ENCODE measurements around the gene ROMO1. TPM values are rescaled to one million over a fixed set of nuclear protein-coding genes. Genes with fewer than 3 reads are reported as not detected.
"Not testable (repeated sequence)": the region's sequence is repeated elsewhere in the genome, so short reads cannot be mapped to it uniquely, and the experiment has no call there.

ROMO1 gene
- total and polyA plus RNA-seq, 11 donors: 120 to 591 (median 177) TPM

DNA sequence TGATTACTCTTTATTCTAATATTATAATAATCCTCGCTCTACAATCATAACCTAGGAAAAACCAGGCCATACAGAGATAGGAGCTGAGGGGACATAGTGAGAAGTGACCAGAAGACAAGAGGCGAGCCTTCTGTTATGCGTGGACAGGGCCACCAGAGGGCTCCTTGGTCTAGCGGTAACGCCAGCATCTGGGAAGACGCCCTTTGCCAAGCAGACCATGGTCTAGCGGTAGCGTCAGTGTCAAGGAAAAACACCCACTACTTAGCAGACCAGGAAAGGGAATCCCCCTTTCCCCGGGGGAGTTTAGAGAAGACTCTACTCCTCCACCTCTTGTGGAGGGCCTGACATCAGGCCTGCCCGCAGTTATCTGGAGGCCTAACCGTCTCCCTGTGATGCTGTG is 12.3 kb upstream of the ROMO1 start:
- peaks cover 0 to 86% (median 73%) of the 10 kb centered on the region in 9 donors for H3K36me3 ChIP-seq
- H3K27ac ChIP-seq; H3K9me3 ChIP-seq; intact Hi-C loops (cut with DNase I); H3K27me3 ChIP-seq; H3K4me3 ChIP-seq; H3K4me1 ChIP-seq; DNase-seq; ATAC-seq: not testable (repeated sequence)
- WGBS, 4 donors: 90 to 93% (median 92%) methylated on average over 11 of the region's 11 CpGs
- TF ChIP-seq, protein P1, sequence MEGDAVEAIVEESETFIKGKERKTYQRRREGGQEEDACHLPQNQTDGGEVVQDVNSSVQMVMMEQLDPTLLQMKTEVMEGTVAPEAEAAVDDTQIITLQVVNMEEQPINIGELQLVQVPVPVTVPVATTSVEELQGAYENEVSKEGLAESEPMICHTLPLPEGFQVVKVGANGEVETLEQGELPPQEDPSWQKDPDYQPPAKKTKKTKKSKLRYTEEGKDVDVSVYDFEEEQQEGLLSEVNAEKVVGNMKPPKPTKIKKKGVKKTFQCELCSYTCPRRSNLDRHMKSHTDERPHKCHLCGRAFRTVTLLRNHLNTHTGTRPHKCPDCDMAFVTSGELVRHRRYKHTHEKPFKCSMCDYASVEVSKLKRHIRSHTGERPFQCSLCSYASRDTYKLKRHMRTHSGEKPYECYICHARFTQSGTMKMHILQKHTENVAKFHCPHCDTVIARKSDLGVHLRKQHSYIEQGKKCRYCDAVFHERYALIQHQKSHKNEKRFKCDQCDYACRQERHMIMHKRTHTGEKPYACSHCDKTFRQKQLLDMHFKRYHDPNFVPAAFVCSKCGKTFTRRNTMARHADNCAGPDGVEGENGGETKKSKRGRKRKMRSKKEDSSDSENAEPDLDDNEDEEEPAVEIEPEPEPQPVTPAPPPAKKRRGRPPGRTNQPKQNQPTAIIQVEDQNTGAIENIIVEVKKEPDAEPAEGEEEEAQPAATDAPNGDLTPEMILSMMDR (IDR thresholded peaks at IDR 0.05): peak in 4 of 12 donors; percentile 8 to 22 (median 14)

DNA sequence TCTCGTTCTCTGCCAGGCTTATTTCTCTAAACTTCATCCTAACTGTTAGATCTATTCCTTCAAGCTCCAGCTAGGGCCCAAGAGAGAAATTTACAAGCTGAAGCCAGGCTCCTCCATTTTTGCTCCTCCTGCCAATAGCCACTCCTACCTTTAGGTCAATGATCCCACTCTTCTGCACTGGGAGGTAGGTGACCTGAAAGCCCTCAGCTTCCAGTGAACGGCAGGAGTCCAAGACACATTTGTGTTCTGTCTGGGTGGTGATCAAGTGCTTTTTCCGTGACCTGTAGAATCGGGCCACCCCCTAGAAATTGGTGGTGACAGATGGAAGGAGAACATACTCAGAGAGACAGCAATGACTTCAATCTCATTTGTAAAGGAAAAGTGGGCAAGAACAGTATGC is 8.9 kb upstream of the ROMO1 start:
- ATAC-seq: no peak
- Histone ChIP-seq H3K27me3 (no peaks in the 10 kb centered on the region), H3K27ac (no peak overlapping the region), H3K36me3 (peaks cover 0 to 100% (median 93%) of the 10 kb centered on the region in 9 donors), H3K4me3 (no peak overlapping the region), H3K4me1 (no peaks in the 10 kb centered on the region), H3K9me3 (no peaks in the 10 kb centered on the region)
- 64 to 79% (median 76%) methylated on average over 4 of the region's 4 CpGs for WGBS, 4 donors
- TF ChIP-seq, protein P1 (IDR thresholded peaks at IDR 0.05): no peak
- TF ChIP-seq POLR2A (IDR thresholded peaks at IDR 0.05): no peak
- no peak for DNase-seq
- intact Hi-C loops (cut with DNase I): loop anchor here in 1 of 10 donors (10.0 kb wide), 2 partner anchors 175 to 195 kb away; no protein-coding TSS in a partner anchor

DNA sequence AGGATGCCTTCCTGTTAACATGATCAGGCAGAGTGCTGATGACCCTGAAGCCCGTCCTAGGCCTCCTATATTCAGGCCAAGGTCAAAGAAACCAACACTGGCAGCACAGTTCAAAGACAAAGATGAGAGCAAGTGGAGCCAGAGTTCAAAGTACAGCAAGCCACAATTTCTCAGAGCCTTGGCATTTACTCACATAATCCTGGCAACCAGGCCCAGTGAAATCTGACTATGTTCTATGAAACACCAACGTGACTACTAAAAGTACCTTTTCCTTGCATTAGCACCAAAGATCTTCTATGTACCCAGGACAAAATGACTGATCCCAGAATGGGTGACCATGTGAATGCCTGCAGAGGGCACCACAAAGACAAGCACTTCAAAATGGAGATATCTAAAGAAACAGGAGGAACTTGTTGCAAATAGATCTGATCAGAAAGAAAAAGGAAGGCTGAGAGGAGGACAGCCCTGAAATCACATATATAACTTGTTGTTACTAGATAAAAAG is 3.9 kb upstream of the ROMO1 start:
- WGBS, 4 donors: 73 to 83% (median 80%) methylated on average over 2 of the region's 2 CpGs
- Histone ChIP-seq H3K4me1 (peaks cover 4 to 22% (median 15%) of the 10 kb centered on the region in 12 donors), H3K9me3 (no peaks in the 10 kb centered on the region), H3K27me3 (no peaks in the 10 kb centered on the region), H3K36me3 (peaks cover 0 to 67% (median 61%) of the 10 kb centered on the region in 9 donors), H3K4me3 (no peak overlapping the region), H3K27ac (no peak overlapping the region)
- intact Hi-C loops (cut with DNase I): loop anchor here in 3 of 10 donors (5.0 to 10.0 kb wide), 5 partner anchors 47 to 233 kb away; partner anchors contain the start of gene RBM39 (in 1 of the 3)
- ATAC-seq (no peak), DNase-seq (no peak)
- no peak for TF ChIP-seq POLR2A (IDR thresholded peaks at IDR 0.05)
- TF ChIP-seq, protein P1 (IDR thresholded peaks at IDR 0.05): no peak

DNA sequence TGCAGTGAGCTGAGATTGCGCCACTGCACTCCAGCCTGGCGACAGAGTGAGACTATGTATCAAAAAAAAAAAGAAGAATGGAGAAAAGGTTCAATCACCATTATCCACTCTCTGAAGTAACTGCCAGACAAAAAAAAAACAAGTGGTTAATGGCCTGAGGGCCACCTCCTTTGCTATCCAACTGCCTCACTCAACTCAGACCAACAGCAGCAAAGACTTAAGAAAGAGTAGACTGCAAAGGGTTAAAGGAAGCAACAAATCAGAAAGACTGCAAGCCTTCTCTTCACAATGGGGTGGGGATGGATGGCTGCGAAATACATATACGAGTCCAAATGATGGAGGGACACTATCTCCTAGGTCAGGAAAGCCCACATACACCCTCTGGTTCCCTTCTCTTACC is 3.2 kb upstream of the ROMO1 start:
- intact Hi-C loops (cut with DNase I): loop anchor here in 3 of 10 donors (5.0 to 10.0 kb wide), 5 partner anchors 46 to 234 kb away; partner anchors contain the start of gene RBM39 (in 1 of the 3)
- 77 to 87% (median 85%) methylated on average over 4 of the region's 4 CpGs for WGBS, 4 donors

More for the DNA sequence above, 3.2 kb upstream of the ROMO1 start:
- H3K27ac ChIP-seq: no peak overlapping the region
- no peaks in the 10 kb centered on the region for H3K27me3 ChIP-seq
- H3K4me1 ChIP-seq: peaks cover 4 to 26% (median 17%) of the 10 kb centered on the region in 12 donors
- no peak for TF ChIP-seq POLR2A (IDR thresholded peaks at IDR 0.05)
- TF ChIP-seq, protein P1 (IDR thresholded peaks at IDR 0.05): no peak
- ATAC-seq (no peak), DNase-seq (no peak)
- peaks cover 0 to 65% (median 59%) of the 10 kb centered on the region in 9 donors for H3K36me3 ChIP-seq
- no peaks in the 10 kb centered on the region for H3K9me3 ChIP-seq
- no peak overlapping the region for H3K4me3 ChIP-seq
